ENCODE results near the gene ELSPBP1.

- no peak for TF ChIP-seq EZH2phosphoT487 (IDR thresholded peaks at IDR 0.05; ENCODE audit: borderline replicate concordance, low read depth)
- TF ChIP-seq FOXJ3 (CRISPR knock-in tag; IDR thresholded peaks at IDR 0.05): no peak
- TF ChIP-seq RAD21 (IDR thresholded peaks at IDR 0.05; ENCODE audit: low read length): no peak
- no peak for TF ChIP-seq REST (IDR thresholded peaks at IDR 0.05; ENCODE audit: low read depth, low read length)
- TF ChIP-seq MEF2A (IDR thresholded peaks at IDR 0.05; ENCODE audit: borderline replicate concordance, low read depth): no peak
- no peak for TF ChIP-seq TAF1 (IDR thresholded peaks at IDR 0.05; ENCODE audit: borderline replicate concordance, low read depth, low read length)
- no peak for TF ChIP-seq CHD2 (IDR thresholded peaks at IDR 0.05; ENCODE audit: low read length, partially characterized antibody)
- no peak for TF ChIP-seq TEAD4 (IDR thresholded peaks at IDR 0.05; ENCODE audit: borderline replicate concordance, insufficient read depth)
- TF ChIP-seq TCF12 (IDR thresholded peaks at IDR 0.05): no peak
- no peak for TF ChIP-seq CTCF (IDR thresholded peaks at IDR 0.05)
- TF ChIP-seq PBX3 (IDR thresholded peaks at IDR 0.05): no peak
Measured at GRCh38 chr19:48043675-48044258, 49.3 kb downstream of the ELSPBP1 start, which contains the start of gene CABP5.
